Liver (tissue), 3 donors: ENCODE data around the gene PLA2G5.

Experiments used
- EGR1 ChIP-seq, 2 donors: IDR thresholded peaks; 2 replicates each; pipeline ENCODE4 v1.6.1; 2016 to 2018; ENCODE audit warnings: antibody characterized with exemption in 2 of 2, low read depth in 2 of 2
- JUND ChIP-seq, 2 donors: IDR thresholded peaks; 2 replicates each; pipeline ENCODE4 v1.6.1; 2016; ENCODE audit warnings: antibody characterized with exemption in 2 of 2
- RAD21 ChIP-seq, 2 donors: IDR thresholded peaks; 2 replicates each; pipeline ENCODE4 v1.6.1; 2016; ENCODE audit warnings: antibody characterized with exemption in 2 of 2, mild to moderate bottlenecking in 2 of 2
- YY1 ChIP-seq: IDR thresholded peaks from 2 replicates; pipeline ENCODE4 v1.6.1; 2016; ENCODE audit warnings: antibody characterized with exemption, mild to moderate bottlenecking
- TF ChIP-seq, protein P1 (sequence below): fragments of 150-350 bp; IDR thresholded peaks from 2 replicates; pipeline ENCODE4 v1.5.1; 2017; ENCODE audit warnings: improper control_type of control experiment, low read depth, low read length; ENCODE audit not compliant: missing input control
- TF ChIP-seq, protein P2 (sequence below): IDR thresholded peaks from 2 replicates; pipeline ENCODE4 v1.6.1; 2016; ENCODE audit warnings: antibody characterized with exemption
- TF ChIP-seq, protein P3 (sequence below): IDR thresholded peaks from 2 replicates; pipeline ENCODE4 v1.6.1; 2016; ENCODE audit warnings: antibody characterized with exemption, mild to moderate bottlenecking
- TF ChIP-seq, protein P4 (sequence below): IDR thresholded peaks from 2 replicates; pipeline ENCODE4 v1.6.1; 2016; ENCODE audit warnings: antibody characterized with exemption
- donor health status: healthy.
- donor health status: healthy.

DNA sequence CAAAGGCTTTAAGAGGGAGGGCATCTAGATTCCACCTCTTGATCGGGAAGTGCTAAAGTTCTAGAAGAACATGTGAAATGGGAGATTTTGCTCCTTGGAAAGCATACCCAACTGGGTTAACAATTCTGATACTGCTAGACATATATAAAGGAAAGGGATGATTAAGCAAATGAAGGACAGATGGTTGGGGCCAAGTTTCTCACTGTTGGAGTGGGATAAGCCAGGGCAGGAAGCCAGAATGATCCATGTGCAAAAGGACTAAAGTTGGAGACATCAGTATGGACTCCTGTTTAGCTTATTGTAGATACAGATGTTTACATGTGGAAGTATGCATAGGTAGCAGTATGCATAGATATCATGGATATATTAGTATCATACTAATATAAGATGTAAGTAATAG, 16.8 kb downstream of the PLA2G5 start:
- TF ChIP-seq RAD21 (IDR thresholded peaks at IDR 0.05) (no peak), YY1 (no peak), JUND (IDR thresholded peaks at IDR 0.05) (no peak), EGR1 (IDR thresholded peaks at IDR 0.05; ENCODE audit: low read depth in 2 of 2) (no peak)
- TF ChIP-seq, protein P1, sequence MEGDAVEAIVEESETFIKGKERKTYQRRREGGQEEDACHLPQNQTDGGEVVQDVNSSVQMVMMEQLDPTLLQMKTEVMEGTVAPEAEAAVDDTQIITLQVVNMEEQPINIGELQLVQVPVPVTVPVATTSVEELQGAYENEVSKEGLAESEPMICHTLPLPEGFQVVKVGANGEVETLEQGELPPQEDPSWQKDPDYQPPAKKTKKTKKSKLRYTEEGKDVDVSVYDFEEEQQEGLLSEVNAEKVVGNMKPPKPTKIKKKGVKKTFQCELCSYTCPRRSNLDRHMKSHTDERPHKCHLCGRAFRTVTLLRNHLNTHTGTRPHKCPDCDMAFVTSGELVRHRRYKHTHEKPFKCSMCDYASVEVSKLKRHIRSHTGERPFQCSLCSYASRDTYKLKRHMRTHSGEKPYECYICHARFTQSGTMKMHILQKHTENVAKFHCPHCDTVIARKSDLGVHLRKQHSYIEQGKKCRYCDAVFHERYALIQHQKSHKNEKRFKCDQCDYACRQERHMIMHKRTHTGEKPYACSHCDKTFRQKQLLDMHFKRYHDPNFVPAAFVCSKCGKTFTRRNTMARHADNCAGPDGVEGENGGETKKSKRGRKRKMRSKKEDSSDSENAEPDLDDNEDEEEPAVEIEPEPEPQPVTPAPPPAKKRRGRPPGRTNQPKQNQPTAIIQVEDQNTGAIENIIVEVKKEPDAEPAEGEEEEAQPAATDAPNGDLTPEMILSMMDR, result no peak
- TF ChIP-seq, protein P2, sequence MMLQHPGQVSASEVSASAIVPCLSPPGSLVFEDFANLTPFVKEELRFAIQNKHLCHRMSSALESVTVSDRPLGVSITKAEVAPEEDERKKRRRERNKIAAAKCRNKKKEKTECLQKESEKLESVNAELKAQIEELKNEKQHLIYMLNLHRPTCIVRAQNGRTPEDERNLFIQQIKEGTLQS, result no peak
- TF ChIP-seq, protein P3, sequence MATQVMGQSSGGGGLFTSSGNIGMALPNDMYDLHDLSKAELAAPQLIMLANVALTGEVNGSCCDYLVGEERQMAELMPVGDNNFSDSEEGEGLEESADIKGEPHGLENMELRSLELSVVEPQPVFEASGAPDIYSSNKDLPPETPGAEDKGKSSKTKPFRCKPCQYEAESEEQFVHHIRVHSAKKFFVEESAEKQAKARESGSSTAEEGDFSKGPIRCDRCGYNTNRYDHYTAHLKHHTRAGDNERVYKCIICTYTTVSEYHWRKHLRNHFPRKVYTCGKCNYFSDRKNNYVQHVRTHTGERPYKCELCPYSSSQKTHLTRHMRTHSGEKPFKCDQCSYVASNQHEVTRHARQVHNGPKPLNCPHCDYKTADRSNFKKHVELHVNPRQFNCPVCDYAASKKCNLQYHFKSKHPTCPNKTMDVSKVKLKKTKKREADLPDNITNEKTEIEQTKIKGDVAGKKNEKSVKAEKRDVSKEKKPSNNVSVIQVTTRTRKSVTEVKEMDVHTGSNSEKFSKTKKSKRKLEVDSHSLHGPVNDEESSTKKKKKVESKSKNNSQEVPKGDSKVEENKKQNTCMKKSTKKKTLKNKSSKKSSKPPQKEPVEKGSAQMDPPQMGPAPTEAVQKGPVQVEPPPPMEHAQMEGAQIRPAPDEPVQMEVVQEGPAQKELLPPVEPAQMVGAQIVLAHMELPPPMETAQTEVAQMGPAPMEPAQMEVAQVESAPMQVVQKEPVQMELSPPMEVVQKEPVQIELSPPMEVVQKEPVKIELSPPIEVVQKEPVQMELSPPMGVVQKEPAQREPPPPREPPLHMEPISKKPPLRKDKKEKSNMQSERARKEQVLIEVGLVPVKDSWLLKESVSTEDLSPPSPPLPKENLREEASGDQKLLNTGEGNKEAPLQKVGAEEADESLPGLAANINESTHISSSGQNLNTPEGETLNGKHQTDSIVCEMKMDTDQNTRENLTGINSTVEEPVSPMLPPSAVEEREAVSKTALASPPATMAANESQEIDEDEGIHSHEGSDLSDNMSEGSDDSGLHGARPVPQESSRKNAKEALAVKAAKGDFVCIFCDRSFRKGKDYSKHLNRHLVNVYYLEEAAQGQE, result no peak
- TF ChIP-seq, protein P4, sequence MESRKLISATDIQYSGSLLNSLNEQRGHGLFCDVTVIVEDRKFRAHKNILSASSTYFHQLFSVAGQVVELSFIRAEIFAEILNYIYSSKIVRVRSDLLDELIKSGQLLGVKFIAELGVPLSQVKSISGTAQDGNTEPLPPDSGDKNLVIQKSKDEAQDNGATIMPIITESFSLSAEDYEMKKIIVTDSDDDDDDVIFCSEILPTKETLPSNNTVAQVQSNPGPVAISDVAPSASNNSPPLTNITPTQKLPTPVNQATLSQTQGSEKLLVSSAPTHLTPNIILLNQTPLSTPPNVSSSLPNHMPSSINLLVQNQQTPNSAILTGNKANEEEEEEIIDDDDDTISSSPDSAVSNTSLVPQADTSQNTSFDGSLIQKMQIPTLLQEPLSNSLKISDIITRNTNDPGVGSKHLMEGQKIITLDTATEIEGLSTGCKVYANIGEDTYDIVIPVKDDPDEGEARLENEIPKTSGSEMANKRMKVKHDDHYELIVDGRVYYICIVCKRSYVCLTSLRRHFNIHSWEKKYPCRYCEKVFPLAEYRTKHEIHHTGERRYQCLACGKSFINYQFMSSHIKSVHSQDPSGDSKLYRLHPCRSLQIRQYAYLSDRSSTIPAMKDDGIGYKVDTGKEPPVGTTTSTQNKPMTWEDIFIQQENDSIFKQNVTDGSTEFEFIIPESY, result no peak
